ENCODE measurements around the gene SULT4A1.

DNA sequence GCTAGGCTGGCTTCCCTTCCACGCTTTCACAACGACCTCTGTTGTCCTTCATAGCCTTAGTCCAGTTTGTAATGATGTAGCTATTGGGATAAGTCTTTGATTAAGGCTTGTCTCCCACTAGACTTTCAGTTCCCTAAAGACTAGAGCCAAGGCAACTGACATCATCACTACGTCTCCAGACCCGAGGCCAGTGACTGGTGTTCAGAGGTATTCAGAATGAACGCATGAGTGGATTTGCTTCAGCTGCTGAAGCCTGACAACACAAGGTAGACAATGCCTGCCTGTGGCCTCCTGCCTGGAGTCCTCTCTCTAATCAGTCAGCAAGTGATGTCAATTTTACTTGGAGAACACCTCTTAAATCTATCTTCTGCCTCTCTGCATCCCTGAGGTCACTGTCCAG lies 63.8 kb downstream of the SULT4A1 start:
- TF ChIP-seq, protein P1, sequence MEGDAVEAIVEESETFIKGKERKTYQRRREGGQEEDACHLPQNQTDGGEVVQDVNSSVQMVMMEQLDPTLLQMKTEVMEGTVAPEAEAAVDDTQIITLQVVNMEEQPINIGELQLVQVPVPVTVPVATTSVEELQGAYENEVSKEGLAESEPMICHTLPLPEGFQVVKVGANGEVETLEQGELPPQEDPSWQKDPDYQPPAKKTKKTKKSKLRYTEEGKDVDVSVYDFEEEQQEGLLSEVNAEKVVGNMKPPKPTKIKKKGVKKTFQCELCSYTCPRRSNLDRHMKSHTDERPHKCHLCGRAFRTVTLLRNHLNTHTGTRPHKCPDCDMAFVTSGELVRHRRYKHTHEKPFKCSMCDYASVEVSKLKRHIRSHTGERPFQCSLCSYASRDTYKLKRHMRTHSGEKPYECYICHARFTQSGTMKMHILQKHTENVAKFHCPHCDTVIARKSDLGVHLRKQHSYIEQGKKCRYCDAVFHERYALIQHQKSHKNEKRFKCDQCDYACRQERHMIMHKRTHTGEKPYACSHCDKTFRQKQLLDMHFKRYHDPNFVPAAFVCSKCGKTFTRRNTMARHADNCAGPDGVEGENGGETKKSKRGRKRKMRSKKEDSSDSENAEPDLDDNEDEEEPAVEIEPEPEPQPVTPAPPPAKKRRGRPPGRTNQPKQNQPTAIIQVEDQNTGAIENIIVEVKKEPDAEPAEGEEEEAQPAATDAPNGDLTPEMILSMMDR (IDR thresholded peaks at IDR 0.05), result no peak
- no peak for TF ChIP-seq RCOR1 (IDR thresholded peaks at IDR 0.05; ENCODE audit: low read length)
- TF ChIP-seq CHD2 (IDR thresholded peaks at IDR 0.05; ENCODE audit: low read length, partially characterized antibody), result no peak
- TF ChIP-seq, protein P2, sequence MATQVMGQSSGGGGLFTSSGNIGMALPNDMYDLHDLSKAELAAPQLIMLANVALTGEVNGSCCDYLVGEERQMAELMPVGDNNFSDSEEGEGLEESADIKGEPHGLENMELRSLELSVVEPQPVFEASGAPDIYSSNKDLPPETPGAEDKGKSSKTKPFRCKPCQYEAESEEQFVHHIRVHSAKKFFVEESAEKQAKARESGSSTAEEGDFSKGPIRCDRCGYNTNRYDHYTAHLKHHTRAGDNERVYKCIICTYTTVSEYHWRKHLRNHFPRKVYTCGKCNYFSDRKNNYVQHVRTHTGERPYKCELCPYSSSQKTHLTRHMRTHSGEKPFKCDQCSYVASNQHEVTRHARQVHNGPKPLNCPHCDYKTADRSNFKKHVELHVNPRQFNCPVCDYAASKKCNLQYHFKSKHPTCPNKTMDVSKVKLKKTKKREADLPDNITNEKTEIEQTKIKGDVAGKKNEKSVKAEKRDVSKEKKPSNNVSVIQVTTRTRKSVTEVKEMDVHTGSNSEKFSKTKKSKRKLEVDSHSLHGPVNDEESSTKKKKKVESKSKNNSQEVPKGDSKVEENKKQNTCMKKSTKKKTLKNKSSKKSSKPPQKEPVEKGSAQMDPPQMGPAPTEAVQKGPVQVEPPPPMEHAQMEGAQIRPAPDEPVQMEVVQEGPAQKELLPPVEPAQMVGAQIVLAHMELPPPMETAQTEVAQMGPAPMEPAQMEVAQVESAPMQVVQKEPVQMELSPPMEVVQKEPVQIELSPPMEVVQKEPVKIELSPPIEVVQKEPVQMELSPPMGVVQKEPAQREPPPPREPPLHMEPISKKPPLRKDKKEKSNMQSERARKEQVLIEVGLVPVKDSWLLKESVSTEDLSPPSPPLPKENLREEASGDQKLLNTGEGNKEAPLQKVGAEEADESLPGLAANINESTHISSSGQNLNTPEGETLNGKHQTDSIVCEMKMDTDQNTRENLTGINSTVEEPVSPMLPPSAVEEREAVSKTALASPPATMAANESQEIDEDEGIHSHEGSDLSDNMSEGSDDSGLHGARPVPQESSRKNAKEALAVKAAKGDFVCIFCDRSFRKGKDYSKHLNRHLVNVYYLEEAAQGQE (IDR thresholded peaks at IDR 0.05; ENCODE audit: low read depth, low read length), result no peak
- no peak for TF ChIP-seq ZBTB33 (IDR thresholded peaks at IDR 0.05; ENCODE audit: borderline replicate concordance, low read depth)
- no peak for TF ChIP-seq JUND (IDR thresholded peaks at IDR 0.05)
- TF ChIP-seq EZH2phosphoT487 (IDR thresholded peaks at IDR 0.05; ENCODE audit: borderline replicate concordance, low read depth), result no peak
- TF ChIP-seq EP300 (IDR thresholded peaks at IDR 0.05; ENCODE audit: borderline replicate concordance in 1 of 2, low read depth in 1 of 2, low read length in 1 of 2), result no peak
- TF ChIP-seq YY1 (IDR thresholded peaks at IDR 0.05; ENCODE audit: low read depth), result no peak
- no peak for TF ChIP-seq FOXJ3 (CRISPR knock-in tag; IDR thresholded peaks at IDR 0.05)
- no peak for TF ChIP-seq RAD21 (IDR thresholded peaks at IDR 0.05; ENCODE audit: low read length)

Measured in SK-N-SH (cell line).